Prostate gland (tissue), 2 donors: ENCODE measurements around the gene N4BP2. TPM values are rescaled to one million over a fixed set of nuclear protein-coding genes. Genes with fewer than 3 reads are reported as not detected.

Experiments used
- DNase-seq: peaks from one replicate; pipeline ENCODE4 v3.0.0-alpha.2; 2019; ENCODE audit warnings: low spot score
- H3K27ac ChIP-seq, 2 donors: fragments of 200-600 bp; sonication (generic); 2 replicates each; pipeline ENCODE4 v1.5.1; 2017 to 2019
- H3K27me3 ChIP-seq: fragments of 200-600 bp; sonication (generic); replicated peaks from 2 replicates; pipeline ENCODE4 v1.5.1; 2019; ENCODE audit not compliant: insufficient read depth
- H3K36me3 ChIP-seq, 2 donors: fragments of 200-600 bp; sonication (generic); 1 replicate in 1 of 2; 2 replicates in 1 of 2; pipeline versions ENCODE4 v1.5.1 to v1.8.1; 2017 to 2019
- H3K4me1 ChIP-seq: fragments of 200-600 bp; sonication (generic); replicated peaks from 2 replicates; pipeline ENCODE4 v1.5.1; 2019
- H3K4me3 ChIP-seq, 2 donors: fragments of 200-600 bp; sonication (generic); 2 replicates each; pipeline ENCODE4 v1.5.1; 2017 to 2019
- H3K9me3 ChIP-seq: fragments of 200-600 bp; sonication (generic); 2 replicates; pipeline ENCODE4 v1.5.1; 2017
- POLR2A ChIP-seq: fragments of 450-650 bp; IDR thresholded peaks from one replicate; pipeline ENCODE4 v1.6.1; 2016; ENCODE audit warnings: antibody characterized with exemption, mild to moderate bottlenecking
- POLR2AphosphoS5 ChIP-seq: sonication (generic); formaldehyde crosslinking; IDR thresholded peaks from one replicate; pipeline ENCODE4 v1.6.1; 2017; ENCODE audit warnings: antibody characterized with exemption
- WGBS: methylation state at CpG from one replicate; pipeline ENCODE4 v1.1.5; 2018; 5-methylcytosine and 5-hydroxymethylcytosine counted together
- intact Hi-C: fragments of 100-400 bp; cut with DNase I; formaldehyde crosslinking; loops from one replicate; pipeline ENCODE4 v1.14.2; 2022
- total RNA-seq, 2 donors: library from RNA; depleted of rRNA; stranded (reverse); fragments of >200 nt; gene quantifications; one replicate each; pipeline ENCODE4 v1.1.0, GENCODE V29; 2016
- TF ChIP-seq, protein P1 (sequence below), 4 experiments: fragments of 200-600 bp in 2 of 4; fragments of 450-650 bp in 2 of 4; sonication (generic) in 2 of 4; IDR thresholded peaks; 1 replicate in 3 of 4; 2 replicates in 1 of 4; pipeline ENCODE4 v1.5.1; 2016 to 2019; ENCODE audit warnings: antibody characterized with exemption in 4 of 4, mild to moderate bottlenecking in 2 of 4, moderate library complexity in 2 of 4

Gene N4BP2
- total RNA-seq, 2 donors from 2014 or later = 8.7 to 14.7 TPM

DNA sequence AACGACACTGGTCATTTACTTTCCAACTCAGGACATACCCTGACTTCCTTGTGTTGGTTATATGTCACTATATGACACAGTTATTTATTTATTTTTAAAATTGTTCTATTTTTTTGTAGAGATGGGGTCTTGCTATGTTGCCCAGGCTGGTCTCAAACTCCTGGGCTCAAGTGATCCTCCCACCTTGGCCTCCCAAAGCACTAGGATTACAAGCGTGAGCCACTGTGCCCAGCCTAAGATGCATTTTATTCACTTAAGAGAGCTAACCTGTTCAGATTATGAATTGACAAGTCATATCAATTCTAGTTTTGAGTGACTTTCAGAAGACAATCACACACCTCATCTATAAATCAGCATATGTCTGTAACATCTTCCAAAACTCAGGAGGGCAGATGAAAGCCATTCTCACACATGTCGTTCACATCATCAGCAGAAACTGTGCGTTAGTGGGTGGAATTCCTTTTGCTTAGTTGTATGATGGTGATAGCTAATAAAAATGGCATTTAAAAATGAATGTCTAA is 130.8 kb downstream of the N4BP2 start:
- Histone ChIP-seq H3K9me3 (no peaks in the 10 kb centered on the region), H3K36me3 (no peaks in the 10 kb centered on the region), H3K4me1 (peaks cover 3% of the 10 kb centered on the region), H3K4me3 (no peak overlapping the region), H3K27ac (peak overlapping the region in 1 of 2 donors; percentile 85), H3K27me3 (no peaks in the 10 kb centered on the region)
- intact Hi-C loops = no loop called here
- 89% methylated on average over 4 of the region's 4 CpGs for WGBS
- TF ChIP-seq, protein P1, sequence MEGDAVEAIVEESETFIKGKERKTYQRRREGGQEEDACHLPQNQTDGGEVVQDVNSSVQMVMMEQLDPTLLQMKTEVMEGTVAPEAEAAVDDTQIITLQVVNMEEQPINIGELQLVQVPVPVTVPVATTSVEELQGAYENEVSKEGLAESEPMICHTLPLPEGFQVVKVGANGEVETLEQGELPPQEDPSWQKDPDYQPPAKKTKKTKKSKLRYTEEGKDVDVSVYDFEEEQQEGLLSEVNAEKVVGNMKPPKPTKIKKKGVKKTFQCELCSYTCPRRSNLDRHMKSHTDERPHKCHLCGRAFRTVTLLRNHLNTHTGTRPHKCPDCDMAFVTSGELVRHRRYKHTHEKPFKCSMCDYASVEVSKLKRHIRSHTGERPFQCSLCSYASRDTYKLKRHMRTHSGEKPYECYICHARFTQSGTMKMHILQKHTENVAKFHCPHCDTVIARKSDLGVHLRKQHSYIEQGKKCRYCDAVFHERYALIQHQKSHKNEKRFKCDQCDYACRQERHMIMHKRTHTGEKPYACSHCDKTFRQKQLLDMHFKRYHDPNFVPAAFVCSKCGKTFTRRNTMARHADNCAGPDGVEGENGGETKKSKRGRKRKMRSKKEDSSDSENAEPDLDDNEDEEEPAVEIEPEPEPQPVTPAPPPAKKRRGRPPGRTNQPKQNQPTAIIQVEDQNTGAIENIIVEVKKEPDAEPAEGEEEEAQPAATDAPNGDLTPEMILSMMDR (IDR thresholded peaks at IDR 0.05) = no peak
- no peak for TF ChIP-seq POLR2A
- no peak for TF ChIP-seq POLR2AphosphoS5
- no peak for DNase-seq

DNA sequence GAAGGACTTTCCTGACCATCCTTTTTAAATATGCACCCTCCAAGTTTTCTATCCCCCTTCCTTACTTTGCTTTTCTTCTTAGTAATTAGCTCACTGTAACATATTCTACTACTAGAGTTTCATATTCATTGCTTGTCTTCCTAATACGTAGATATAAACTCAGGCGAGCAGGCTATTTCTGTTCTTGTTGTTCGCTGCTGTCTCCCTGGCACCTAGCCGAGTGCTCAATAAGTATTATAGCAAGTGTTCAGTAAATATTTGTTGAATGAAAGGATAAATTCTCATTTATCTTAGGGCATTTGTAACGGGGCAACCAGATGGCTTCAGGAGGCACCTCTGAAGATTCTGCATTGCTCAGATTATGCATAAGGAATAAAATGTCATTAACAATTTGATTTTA is 133.4 kb downstream of the N4BP2 start:
- H3K4me3 ChIP-seq = no peak overlapping the region
- WGBS = 17% methylated on average over 5 of the region's 5 CpGs
- H3K27me3 ChIP-seq = no peaks in the 10 kb centered on the region
- DNase-seq = peak; percentile 92
- peak overlapping the region; percentile 81 to 85 for H3K27ac ChIP-seq
- TF ChIP-seq, protein P1 (IDR thresholded peaks at IDR 0.05) = no peak
- TF ChIP-seq POLR2AphosphoS5 (peak; percentile 83), POLR2A (no peak)
- H3K36me3 ChIP-seq = no peaks in the 10 kb centered on the region
- H3K4me1 ChIP-seq = peaks cover 10% of the 10 kb centered on the region
- intact Hi-C loops = no loop called here
- H3K9me3 ChIP-seq = no peaks in the 10 kb centered on the region

DNA sequence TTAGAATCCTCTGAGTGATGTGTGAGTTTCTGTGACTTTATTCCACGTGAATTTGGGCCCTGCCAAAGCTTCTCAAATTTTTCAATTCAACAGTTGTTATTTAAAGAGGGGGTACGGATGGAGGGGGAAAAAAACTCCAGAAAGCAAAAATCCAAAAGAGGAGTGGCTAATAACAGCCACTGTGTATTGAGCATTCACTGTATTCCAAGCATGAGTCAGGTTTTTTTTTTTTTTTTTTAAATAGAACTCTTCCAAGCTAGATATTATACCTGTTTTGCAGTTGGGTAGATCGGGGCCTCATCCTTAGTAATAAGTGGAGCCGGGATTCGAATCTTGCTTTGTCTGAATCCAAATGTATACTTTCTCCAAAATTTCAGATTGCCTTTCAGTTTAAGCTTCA is 133.8 kb downstream of the N4BP2 start:
- TF ChIP-seq, protein P1 (IDR thresholded peaks at IDR 0.05) = no peak
- TF ChIP-seq POLR2A (no peak), POLR2AphosphoS5 (no peak)
- H3K27ac ChIP-seq = peak overlapping the region; percentile 81 to 85
- H3K36me3 ChIP-seq = no peaks in the 10 kb centered on the region
- WGBS = 63% methylated on average over 5 of the region's 5 CpGs
- H3K9me3 ChIP-seq = no peaks in the 10 kb centered on the region
- no peaks in the 10 kb centered on the region for H3K27me3 ChIP-seq
- H3K4me1 ChIP-seq = peaks cover 10% of the 10 kb centered on the region
- no peak overlapping the region for H3K4me3 ChIP-seq
- DNase-seq = no peak
- intact Hi-C loops = no loop called here

DNA sequence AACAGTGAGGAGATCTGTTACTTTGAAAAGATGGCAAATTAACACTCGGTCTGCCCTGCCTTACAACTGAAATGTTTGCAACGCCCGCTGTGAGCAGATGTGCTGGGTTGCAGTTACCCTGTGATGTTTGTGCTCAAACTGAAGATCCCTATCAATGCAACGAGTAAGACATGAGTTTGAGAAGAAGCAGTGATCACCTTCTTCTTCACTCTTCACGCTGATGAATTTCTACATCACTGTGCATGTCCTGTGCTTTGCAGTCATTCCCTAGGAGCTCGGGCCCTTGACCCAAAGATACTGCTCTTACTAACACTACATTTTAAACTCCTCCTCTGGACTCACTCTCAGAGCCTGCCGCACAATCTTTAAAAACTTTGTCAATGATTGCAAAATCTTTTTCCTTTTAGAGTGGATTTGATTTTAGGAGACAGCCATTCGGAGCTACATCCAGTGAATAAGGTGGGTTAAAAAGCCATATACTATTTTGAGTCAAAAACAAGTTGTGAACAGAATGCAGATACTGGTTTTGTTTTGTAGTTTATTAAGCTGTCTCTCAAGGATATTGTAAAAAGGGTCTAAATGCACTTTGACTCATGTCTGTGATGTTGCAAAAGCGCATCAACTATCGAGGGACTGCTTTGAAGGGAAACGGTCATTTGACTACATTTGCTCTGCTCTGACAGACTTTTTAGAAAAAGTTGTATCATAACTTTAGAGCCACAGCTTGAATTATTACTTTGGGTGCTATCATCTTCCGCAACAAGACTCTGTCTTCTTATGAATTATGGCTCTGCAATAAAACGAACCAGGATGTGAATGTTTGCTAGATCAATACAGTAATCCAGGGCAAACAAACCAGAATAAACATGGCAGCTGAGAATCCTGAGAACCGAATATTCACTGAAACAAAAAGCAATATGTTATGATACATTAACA is 134.5 kb downstream of the N4BP2 start:
- no peaks in the 10 kb centered on the region for H3K36me3 ChIP-seq
- peaks cover 10% of the 10 kb centered on the region for H3K4me1 ChIP-seq
- WGBS = 25% methylated on average over 14 of the region's 14 CpGs
- peak; percentile 95 for TF ChIP-seq POLR2AphosphoS5
- TF ChIP-seq, protein P1 (IDR thresholded peaks at IDR 0.05) = no peak
- H3K27me3 ChIP-seq = no peaks in the 10 kb centered on the region
- DNase-seq = peak; percentile 58
- no peaks in the 10 kb centered on the region for H3K9me3 ChIP-seq
- H3K4me3 ChIP-seq = no peak overlapping the region
- intact Hi-C loops = no loop called here
- peak overlapping the region; percentile 81 to 85 for H3K27ac ChIP-seq
